ENCODE results near the gene MLC1. TPM values are rescaled to one million over a fixed set of nuclear protein-coding genes. Genes with fewer than 3 reads are reported as not detected.

MLC1 gene
- total and polyA plus RNA-seq, 10 of the 15 experiments (the other 5 are each of a cell fraction or from before 2014, with no cell fraction given), result 0.03 to 0.15 (median 0.07) TPM; not detected in 7

DNA sequence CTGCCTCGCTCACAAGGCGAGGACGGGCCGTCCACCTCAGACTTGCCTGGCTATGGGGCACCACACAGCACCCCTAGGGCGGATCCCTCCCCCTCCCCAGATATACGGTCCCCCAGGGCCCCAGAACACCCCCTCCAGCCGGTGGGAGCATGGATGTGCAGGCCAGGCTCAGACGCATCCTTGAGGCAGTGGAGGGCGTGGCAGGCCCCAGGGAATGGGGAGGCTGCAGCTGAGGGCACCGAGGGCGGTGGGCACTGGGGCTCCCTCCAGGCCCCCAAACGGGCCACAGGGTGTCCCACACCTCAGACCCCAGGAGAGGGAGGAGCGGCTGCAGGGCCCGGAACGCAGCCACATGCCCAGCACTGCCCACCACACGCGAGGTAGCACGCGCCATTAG, 39.2 kb downstream of the MLC1 start:
- FAIRE-seq, result no peak
- Histone ChIP-seq H3K4me2 (ENCODE audit: control insufficient read depth, insufficient read depth) (no peak overlapping the region), H3K4me3 (no peak overlapping the region), H3K27ac (ENCODE audit: control insufficient read depth, insufficient read depth) (no peak overlapping the region), H3K4me1 (ENCODE audit: control insufficient read depth, insufficient read depth, low read length) (no peaks in the 10 kb centered on the region), H3K79me2 (ENCODE audit: control insufficient read depth, insufficient read depth, low read length) (no peaks in the 10 kb centered on the region), H3K9me3 (replicated peaks; ENCODE audit: control insufficient read depth, insufficient read depth, low read length) (no peaks in the 10 kb centered on the region), H3K9ac (ENCODE audit: control insufficient read depth, insufficient read depth, low read length) (no peak overlapping the region), H4K20me1 (ENCODE audit: control insufficient read depth, insufficient read depth) (no peaks in the 10 kb centered on the region), H3K36me3 (ENCODE audit: control insufficient read depth in 2 of 2, insufficient read depth in 2 of 2, low read length in 1 of 2) (no peaks in the 10 kb centered on the region), H3K27me3 (replicated peaks in 1 of 2; ENCODE audit: control insufficient read depth in 2 of 2, insufficient read depth in 2 of 2, low read length in 1 of 2) (no peaks in the 10 kb centered on the region; a peak in 1 of 4 replicates), H2AFZ (ENCODE audit: control insufficient read depth, low read depth, low read length) (no peak overlapping the region)
- no TSS peak for BruUV-seq (replicated peaks)
- CTCF ChIA-PET, result no interaction called here
- in situ Hi-C loops (cut with MboI), result loop anchor here (25.0 kb wide), 1 partner anchor 709 kb away; no protein-coding TSS in a partner anchor
- 43% methylated on average over 14 of the region's 19 CpGs for WGBS (ENCODE audit: insufficient coverage, insufficient replicate concordance, low lambda C conversion rate, missing lambda C conversion rate)
- POLR2A ChIA-PET, result interaction anchor here (0.6 kb wide), 1 partner anchor 14 kb away, joined by 3 read pairs; no protein-coding TSS in a partner anchor
- SMC1A ChIA-PET (ENCODE audit: uncharacterized antibody, unreplicated experiment), result no interaction called here
- intact Hi-C loops (cut with micrococcal nuclease; ENCODE audit: unreplicated experiment), result no loop called here
- no peak for ATAC-seq
- DNase-seq (ENCODE audit: low read depth, low spot score), result no peak
- RAD21 ChIA-PET (ENCODE audit: unreplicated experiment), result no interaction called here
- TF ChIP-seq RCOR1 (conservative IDR thresholded peaks at IDR 0.05; ENCODE audit: low read depth, low read length) (no peak), CHD2 (IDR thresholded peaks at IDR 0.05; ENCODE audit: borderline replicate concordance, low read depth, low read length) (no peak), WRNIP1 (IDR thresholded peaks at IDR 0.05; ENCODE audit: borderline replicate concordance, low read depth, low read length) (no peak), TARDBP (IDR thresholded peaks at IDR 0.05; ENCODE audit: borderline replicate concordance) (no peak), NR2F1 (conservative IDR thresholded peaks at IDR 0.05) (no peak), SIX5 (IDR thresholded peaks at IDR 0.05; ENCODE audit: low read depth, low read length, severe bottlenecking) (no peak), BMI1 (IDR thresholded peaks at IDR 0.05; ENCODE audit: borderline replicate concordance) (no peak), SREBF2 (IDR thresholded peaks at IDR 0.05; ENCODE audit: low read length) (no peak)
- TF ChIP-seq, protein P1, sequence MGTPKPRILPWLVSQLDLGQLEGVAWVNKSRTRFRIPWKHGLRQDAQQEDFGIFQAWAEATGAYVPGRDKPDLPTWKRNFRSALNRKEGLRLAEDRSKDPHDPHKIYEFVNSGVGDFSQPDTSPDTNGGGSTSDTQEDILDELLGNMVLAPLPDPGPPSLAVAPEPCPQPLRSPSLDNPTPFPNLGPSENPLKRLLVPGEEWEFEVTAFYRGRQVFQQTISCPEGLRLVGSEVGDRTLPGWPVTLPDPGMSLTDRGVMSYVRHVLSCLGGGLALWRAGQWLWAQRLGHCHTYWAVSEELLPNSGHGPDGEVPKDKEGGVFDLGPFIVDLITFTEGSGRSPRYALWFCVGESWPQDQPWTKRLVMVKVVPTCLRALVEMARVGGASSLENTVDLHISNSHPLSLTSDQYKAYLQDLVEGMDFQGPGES (IDR thresholded peaks at IDR 0.05), result no peak
- TF ChIP-seq, protein P2, sequence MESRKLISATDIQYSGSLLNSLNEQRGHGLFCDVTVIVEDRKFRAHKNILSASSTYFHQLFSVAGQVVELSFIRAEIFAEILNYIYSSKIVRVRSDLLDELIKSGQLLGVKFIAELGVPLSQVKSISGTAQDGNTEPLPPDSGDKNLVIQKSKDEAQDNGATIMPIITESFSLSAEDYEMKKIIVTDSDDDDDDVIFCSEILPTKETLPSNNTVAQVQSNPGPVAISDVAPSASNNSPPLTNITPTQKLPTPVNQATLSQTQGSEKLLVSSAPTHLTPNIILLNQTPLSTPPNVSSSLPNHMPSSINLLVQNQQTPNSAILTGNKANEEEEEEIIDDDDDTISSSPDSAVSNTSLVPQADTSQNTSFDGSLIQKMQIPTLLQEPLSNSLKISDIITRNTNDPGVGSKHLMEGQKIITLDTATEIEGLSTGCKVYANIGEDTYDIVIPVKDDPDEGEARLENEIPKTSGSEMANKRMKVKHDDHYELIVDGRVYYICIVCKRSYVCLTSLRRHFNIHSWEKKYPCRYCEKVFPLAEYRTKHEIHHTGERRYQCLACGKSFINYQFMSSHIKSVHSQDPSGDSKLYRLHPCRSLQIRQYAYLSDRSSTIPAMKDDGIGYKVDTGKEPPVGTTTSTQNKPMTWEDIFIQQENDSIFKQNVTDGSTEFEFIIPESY (IDR thresholded peaks at IDR 0.05), result no peak
- TF ChIP-seq, protein P3, sequence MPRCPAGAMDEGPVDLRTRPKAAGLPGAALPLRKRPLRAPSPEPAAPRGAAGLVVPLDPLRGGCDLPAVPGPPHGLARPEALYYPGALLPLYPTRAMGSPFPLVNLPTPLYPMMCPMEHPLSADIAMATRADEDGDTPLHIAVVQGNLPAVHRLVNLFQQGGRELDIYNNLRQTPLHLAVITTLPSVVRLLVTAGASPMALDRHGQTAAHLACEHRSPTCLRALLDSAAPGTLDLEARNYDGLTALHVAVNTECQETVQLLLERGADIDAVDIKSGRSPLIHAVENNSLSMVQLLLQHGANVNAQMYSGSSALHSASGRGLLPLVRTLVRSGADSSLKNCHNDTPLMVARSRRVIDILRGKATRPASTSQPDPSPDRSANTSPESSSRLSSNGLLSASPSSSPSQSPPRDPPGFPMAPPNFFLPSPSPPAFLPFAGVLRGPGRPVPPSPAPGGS (IDR thresholded peaks at IDR 0.05; ENCODE audit: borderline replicate concordance, insufficient read depth, low read depth, low read length, poor library complexity, severe bottlenecking), result no peak
- TF ChIP-seq, protein P4, sequence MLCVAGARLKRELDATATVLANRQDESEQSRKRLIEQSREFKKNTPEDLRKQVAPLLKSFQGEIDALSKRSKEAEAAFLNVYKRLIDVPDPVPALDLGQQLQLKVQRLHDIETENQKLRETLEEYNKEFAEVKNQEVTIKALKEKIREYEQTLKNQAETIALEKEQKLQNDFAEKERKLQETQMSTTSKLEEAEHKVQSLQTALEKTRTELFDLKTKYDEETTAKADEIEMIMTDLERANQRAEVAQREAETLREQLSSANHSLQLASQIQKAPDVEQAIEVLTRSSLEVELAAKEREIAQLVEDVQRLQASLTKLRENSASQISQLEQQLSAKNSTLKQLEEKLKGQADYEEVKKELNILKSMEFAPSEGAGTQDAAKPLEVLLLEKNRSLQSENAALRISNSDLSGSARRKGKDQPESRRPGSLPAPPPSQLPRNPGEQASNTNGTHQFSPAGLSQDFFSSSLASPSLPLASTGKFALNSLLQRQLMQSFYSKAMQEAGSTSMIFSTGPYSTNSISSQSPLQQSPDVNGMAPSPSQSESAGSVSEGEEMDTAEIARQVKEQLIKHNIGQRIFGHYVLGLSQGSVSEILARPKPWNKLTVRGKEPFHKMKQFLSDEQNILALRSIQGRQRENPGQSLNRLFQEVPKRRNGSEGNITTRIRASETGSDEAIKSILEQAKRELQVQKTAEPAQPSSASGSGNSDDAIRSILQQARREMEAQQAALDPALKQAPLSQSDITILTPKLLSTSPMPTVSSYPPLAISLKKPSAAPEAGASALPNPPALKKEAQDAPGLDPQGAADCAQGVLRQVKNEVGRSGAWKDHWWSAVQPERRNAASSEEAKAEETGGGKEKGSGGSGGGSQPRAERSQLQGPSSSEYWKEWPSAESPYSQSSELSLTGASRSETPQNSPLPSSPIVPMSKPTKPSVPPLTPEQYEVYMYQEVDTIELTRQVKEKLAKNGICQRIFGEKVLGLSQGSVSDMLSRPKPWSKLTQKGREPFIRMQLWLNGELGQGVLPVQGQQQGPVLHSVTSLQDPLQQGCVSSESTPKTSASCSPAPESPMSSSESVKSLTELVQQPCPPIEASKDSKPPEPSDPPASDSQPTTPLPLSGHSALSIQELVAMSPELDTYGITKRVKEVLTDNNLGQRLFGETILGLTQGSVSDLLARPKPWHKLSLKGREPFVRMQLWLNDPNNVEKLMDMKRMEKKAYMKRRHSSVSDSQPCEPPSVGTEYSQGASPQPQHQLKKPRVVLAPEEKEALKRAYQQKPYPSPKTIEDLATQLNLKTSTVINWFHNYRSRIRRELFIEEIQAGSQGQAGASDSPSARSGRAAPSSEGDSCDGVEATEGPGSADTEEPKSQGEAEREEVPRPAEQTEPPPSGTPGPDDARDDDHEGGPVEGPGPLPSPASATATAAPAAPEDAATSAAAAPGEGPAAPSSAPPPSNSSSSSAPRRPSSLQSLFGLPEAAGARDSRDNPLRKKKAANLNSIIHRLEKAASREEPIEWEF (IDR thresholded peaks at IDR 0.05; ENCODE audit: insufficient replicate concordance, low read depth, low read length), result no peak
- TF ChIP-seq, protein P5, sequence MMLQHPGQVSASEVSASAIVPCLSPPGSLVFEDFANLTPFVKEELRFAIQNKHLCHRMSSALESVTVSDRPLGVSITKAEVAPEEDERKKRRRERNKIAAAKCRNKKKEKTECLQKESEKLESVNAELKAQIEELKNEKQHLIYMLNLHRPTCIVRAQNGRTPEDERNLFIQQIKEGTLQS (IDR thresholded peaks at IDR 0.05; ENCODE audit: borderline replicate concordance, extremely low read depth, low read depth, low read length), result no peak

All from GM12878 (cell line).